Left renal cortex interstitium (tissue), 4 donors: ENCODE results near the gene KNDC1. TPM values are rescaled to one million over a fixed set of nuclear protein-coding genes. Genes with fewer than 3 reads are reported as not detected.
"Not testable (repeated sequence)": the region's sequence is repeated elsewhere in the genome, so short reads cannot be mapped to it uniquely, and the experiment has no call there.

ENCODE experiments used
- DNase-seq, 4 donors: peaks; one replicate each; pipeline ENCODE4 v3.0.0-alpha.2; 2013; ENCODE audit warnings: low read depth in 4 of 4, low spot score in 2 of 4, missing footprints in 1 of 4
- polyA plus RNA-seq, 4 donors: library from polyadenylated mRNA; unstranded; fragments of 120-200 nt; gene quantifications; one replicate each; pipeline ENCODE4 v1.2.1, GENCODE V29; 2013; ENCODE audit not compliant: insufficient read length in 4 of 4

Gene KNDC1
- polyA plus RNA-seq, 4 donors: 4.5 to 11.4 (median 8.2) TPM

GRCh38 chr10:133217800-133218589 is 58.0 kb downstream of the KNDC1 start:
- DNase-seq: no peak

GRCh38 chr10:133218891-133219290 is 58.9 kb downstream of the KNDC1 start:
- no peak for DNase-seq

- no peak for DNase-seq
Observed at GRCh38 chr10:133219782-133220181, 59.8 kb downstream of the KNDC1 start.

GRCh38 chr10:133221331-133221730 is 61.3 kb downstream of the KNDC1 start:
- DNase-seq: no peak

GRCh38 chr10:133221756-133222155 is 61.7 kb downstream of the KNDC1 start:
- DNase-seq: not testable (repeated sequence)

- DNase-seq: no peak
Observed at GRCh38 chr10:133224076-133224475, 64.1 kb downstream of the KNDC1 start.

- DNase-seq: no peak
Observed at GRCh38 chr10:133224756-133225372, 64.8 kb downstream of the KNDC1 start.

- DNase-seq: no peak
Observed at GRCh38 chr10:133225707-133226191, 65.7 kb downstream of the KNDC1 start.

GRCh38 chr10:133226251-133226808 is 66.3 kb downstream of the KNDC1 start:
- DNase-seq: no peak

- DNase-seq: no peak
Observed at GRCh38 chr10:133227256-133227655, 67.2 kb downstream of the KNDC1 start.

GRCh38 chr10:133229265-133230043 is 69.4 kb downstream of the KNDC1 start:
- no peak for DNase-seq

- no peak for DNase-seq
Observed at GRCh38 chr10:133230044-133230361, 70.0 kb downstream of the KNDC1 start, which contains the start of gene UTF1. Gene UTF1, plus strand, starts transcription at chr10:133230217. Its CDS starts 72 bp downstream, at chr10:133230289.

- DNase-seq: no peak
Observed at GRCh38 chr10:133230387-133231195, 70.6 kb downstream of the KNDC1 start.

GRCh38 chr10:133231244-133231945 is 71.4 kb downstream of the KNDC1 start:
- no peak for DNase-seq

GRCh38 chr10:133231946-133232574 is 72.0 kb downstream of the KNDC1 start:
- no peak for DNase-seq

GRCh38 chr10:133234796-133235195 is 74.8 kb downstream of the KNDC1 start:
- DNase-seq: not testable (repeated sequence)

- no peak for DNase-seq
Observed at GRCh38 chr10:133235265-133235855, 75.3 kb downstream of the KNDC1 start.

- DNase-seq: no peak
Observed at GRCh38 chr10:133235932-133236331, 75.9 kb downstream of the KNDC1 start.
